ENCODE results near the gene MON1A.

MON1A gene

DNA sequence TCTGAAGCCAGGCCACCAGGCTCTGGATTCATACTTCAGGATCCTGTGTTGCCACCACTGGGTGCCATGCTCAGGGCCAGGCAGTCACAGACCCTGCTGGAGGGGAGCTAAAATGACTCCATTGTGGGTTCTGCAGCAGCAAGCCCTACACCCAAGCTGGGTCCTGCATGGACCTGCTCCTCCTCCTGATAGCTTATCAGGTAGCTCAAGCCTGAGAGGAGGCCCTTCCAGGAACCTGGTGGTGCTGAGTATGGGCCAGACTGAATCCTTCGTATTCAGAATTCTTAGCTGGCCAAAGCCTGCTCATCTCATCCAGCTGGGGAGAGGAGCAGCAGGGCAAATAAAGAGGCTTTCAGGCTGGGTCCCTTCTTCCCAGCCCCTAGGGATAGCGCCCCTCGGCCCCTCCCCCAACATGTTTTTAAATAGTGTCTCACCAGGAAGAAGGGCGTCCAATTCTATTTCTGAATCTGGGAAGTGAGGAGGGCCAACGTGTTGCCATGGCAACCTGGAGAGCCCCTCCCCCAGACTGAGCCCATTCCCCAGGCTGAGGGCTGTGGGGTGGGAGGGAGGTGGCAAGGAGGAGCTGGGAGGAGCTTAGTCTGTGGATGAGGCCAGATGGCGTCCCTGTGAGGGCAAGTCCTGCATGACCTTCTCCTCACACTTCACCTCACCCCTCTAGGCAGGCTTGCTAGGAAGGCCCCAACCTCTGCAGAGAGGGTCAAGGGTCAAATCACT is 48.9 kb downstream of the MON1A start:
- Histone ChIP-seq H3K4me1 (ENCODE audit: control insufficient read depth, insufficient read depth, low read length) (peaks cover 6% of the 10 kb centered on the region), H3K27me3 (replicated peaks; ENCODE audit: control insufficient read depth, insufficient read depth, low read length) (peaks cover 40% of the 10 kb centered on the region), H3K9me3 (ENCODE audit: control insufficient read depth, low read length) (no peaks in the 10 kb centered on the region), H3K4me3 (ENCODE audit: low read length) (no peak overlapping the region), H3K36me3 (ENCODE audit: control insufficient read depth, insufficient read depth, low read length, severe bottlenecking) (no peaks in the 10 kb centered on the region), H3K9ac (ENCODE audit: low read length) (no peak overlapping the region)
- no peak for DNase-seq (ENCODE audit: low read depth)

DNA sequence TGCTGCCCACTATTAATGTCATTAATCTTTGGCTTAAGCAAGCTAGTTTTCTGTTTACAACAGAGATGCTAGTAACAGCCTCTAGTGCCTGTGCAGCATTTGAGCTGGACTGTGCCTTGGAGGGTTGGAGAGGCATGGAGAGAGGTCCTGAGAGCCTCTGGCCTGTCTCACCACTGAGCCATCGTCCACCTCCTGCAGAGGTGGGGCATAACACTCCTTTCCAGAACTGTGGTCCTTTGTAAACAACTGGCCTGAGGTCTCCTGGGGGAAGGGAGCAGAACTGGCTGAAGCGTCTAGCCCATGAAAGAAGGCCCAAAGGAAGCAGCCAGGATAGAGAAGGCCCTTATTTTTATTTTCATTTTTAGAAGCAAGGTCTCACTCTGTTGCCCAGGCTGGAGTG is 49.9 kb downstream of the MON1A start:
- H3K36me3 ChIP-seq (ENCODE audit: control insufficient read depth, insufficient read depth, low read length, severe bottlenecking): no peaks in the 10 kb centered on the region
- no peak overlapping the region for H3K4me3 ChIP-seq (ENCODE audit: low read length)
- peaks cover 49% of the 10 kb centered on the region for H3K27me3 ChIP-seq (replicated peaks; ENCODE audit: control insufficient read depth, insufficient read depth, low read length)

DNA sequence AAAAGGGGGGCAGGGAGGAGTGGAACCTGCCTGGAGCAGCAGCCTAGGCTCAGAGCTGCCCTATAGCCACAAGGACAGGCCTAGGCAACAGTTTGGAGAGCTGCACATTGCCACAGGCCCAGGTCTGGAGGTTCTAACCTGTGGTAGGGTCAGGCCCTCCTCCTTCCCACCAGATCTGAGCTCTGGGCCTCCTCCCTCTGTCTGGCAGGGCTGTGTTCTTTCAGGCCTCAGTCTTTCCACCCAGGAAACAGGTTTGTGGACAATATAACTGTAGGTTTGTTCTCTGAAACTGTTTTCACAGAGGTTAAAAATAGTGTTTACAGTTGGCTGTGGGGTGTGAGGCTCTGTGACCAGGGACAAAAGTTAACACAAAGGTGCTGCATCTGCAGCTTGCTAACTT is 50.9 kb downstream of the MON1A start:
- peaks cover 6% of the 10 kb centered on the region for H3K4me1 ChIP-seq (ENCODE audit: control insufficient read depth, insufficient read depth, low read length)
- no peaks in the 10 kb centered on the region for H3K9me3 ChIP-seq (ENCODE audit: control insufficient read depth, low read length)
- H3K36me3 ChIP-seq (ENCODE audit: control insufficient read depth, insufficient read depth, low read length, severe bottlenecking): no peaks in the 10 kb centered on the region
- no peak overlapping the region for H3K4me3 ChIP-seq (ENCODE audit: low read length)
- DNase-seq (ENCODE audit: low read depth): no peak
- H3K9ac ChIP-seq (ENCODE audit: low read length): no peak overlapping the region
- peaks cover 55% of the 10 kb centered on the region for H3K27me3 ChIP-seq (replicated peaks; ENCODE audit: control insufficient read depth, insufficient read depth, low read length)

More for the DNA sequence above, 49.9 kb downstream of the MON1A start:
- no peak overlapping the region for H3K9ac ChIP-seq (ENCODE audit: low read length)
- peaks cover 6% of the 10 kb centered on the region for H3K4me1 ChIP-seq (ENCODE audit: control insufficient read depth, insufficient read depth, low read length)
- H3K9me3 ChIP-seq (ENCODE audit: control insufficient read depth, low read length): no peaks in the 10 kb centered on the region
- DNase-seq (ENCODE audit: low read depth): no peak

DNA sequence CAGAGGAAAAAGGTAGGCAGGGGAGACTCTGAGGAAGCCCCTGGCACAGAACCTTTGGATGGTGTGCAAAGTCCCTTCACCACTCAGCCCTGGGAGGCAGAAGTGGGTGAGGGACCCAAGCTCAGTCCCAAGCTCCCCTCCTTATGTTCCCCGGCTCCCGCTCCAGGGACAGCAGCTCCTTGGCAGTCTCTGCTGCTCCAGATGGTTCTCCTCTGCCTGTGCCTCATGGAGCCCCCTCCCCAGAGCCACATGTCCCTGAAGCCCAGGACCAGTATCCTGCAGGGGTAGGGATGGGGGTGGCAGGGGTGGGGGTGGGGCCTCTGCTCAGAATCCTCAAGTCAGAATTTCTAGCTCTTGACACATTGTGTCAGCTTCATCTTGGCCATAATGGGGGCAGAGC is 51.9 kb downstream of the MON1A start:
- Histone ChIP-seq H3K36me3 (ENCODE audit: control insufficient read depth, insufficient read depth, low read length, severe bottlenecking) (no peaks in the 10 kb centered on the region), H3K4me3 (ENCODE audit: low read length) (no peak overlapping the region), H3K9ac (ENCODE audit: low read length) (no peak overlapping the region), H3K27me3 (replicated peaks; ENCODE audit: control insufficient read depth, insufficient read depth, low read length) (peaks cover 57% of the 10 kb centered on the region), H3K4me1 (ENCODE audit: control insufficient read depth, insufficient read depth, low read length) (peaks cover 6% of the 10 kb centered on the region), H3K9me3 (ENCODE audit: control insufficient read depth, low read length) (no peaks in the 10 kb centered on the region)
- no peak for DNase-seq (ENCODE audit: low read depth)

DNA sequence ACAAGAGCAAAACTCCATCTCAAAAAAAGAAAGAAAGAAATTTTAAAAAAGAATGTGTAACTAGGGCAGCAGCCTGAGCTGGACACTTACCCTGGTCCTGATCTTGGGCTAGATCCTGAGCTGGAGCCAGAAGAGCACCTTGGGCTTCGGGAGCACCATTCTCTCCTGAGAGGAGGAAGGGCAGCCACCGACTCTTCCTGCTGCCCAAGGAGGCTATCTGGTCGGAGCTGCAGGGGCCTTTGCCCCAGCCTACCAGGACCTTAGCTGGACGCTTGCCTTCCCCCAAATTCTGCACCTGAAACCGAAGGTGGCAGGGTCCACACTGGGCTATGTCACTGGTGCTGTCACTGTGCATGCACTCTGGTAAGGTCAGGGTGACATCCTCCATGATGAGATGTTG is 53.0 kb downstream of the MON1A start:
- DNase-seq (ENCODE audit: low read depth): no peak
- H3K36me3 ChIP-seq (ENCODE audit: control insufficient read depth, insufficient read depth, low read length, severe bottlenecking): no peaks in the 10 kb centered on the region
- peaks cover 51% of the 10 kb centered on the region for H3K27me3 ChIP-seq (replicated peaks; ENCODE audit: control insufficient read depth, insufficient read depth, low read length)
- H3K4me3 ChIP-seq (ENCODE audit: low read length): no peak overlapping the region
- no peaks in the 10 kb centered on the region for H3K4me1 ChIP-seq (ENCODE audit: control insufficient read depth, insufficient read depth, low read length)
- H3K9ac ChIP-seq (ENCODE audit: low read length): no peak overlapping the region
- H3K9me3 ChIP-seq (ENCODE audit: control insufficient read depth, low read length): no peaks in the 10 kb centered on the region

DNA sequence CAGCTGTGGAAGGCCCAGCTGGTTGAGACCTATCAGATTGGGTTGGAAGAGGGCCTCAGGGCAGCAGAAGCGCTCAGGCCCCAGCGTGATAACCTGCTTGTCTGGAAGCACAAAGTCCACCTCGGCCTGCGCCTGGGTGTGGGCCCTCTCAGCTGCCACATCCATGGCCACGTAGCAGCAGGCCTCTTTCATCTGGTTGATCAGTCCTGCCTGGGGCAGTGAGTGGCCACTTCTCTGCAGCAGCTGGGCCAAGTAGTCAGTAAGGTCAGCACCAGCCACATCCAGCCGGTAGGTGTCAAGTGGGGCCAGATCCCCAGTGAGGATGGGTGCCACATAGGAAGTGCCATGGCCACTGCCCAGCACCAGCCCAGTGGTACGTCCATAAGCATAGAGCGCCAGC is 56.0 kb downstream of the MON1A start:
- no peak for DNase-seq (ENCODE audit: low read depth)
- Histone ChIP-seq H3K9me3 (ENCODE audit: control insufficient read depth, low read length) (no peaks in the 10 kb centered on the region), H3K27me3 (replicated peaks; ENCODE audit: control insufficient read depth, insufficient read depth, low read length) (peaks cover 57% of the 10 kb centered on the region), H3K9ac (ENCODE audit: low read length) (no peak overlapping the region), H3K4me1 (ENCODE audit: control insufficient read depth, insufficient read depth, low read length) (no peaks in the 10 kb centered on the region), H3K36me3 (ENCODE audit: control insufficient read depth, insufficient read depth, low read length, severe bottlenecking) (no peaks in the 10 kb centered on the region), H3K4me3 (ENCODE audit: low read length) (no peak overlapping the region)

DNA sequence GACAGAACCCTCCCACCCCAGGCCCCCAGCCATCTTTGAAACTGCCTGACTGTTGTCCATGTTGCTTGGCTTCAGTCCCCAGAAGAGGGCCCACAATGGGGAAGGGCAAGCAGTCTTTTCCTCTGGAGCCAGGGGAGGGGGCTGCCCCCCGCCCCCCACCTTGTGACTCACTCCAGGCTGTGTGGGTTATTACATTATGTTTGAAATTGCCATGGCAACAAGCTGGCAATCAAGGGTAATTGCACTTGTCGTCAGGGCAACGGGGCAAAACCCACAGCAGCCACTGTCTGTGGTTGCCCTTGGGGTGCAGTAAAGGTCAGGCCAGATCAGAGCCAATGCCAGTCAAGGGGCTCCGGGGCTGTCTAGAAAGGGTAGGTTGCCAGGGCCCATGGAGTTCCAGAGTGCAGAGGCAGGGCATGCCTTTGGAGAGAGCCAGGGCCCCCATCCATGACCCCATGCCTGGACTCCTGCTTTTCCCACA is 56.8 kb downstream of the MON1A start:
- DNase-seq (ENCODE audit: low read depth): no peak
- Histone ChIP-seq H3K27me3 (replicated peaks; ENCODE audit: control insufficient read depth, insufficient read depth, low read length) (peaks cover 65% of the 10 kb centered on the region), H3K9ac (ENCODE audit: low read length) (no peak overlapping the region), H3K36me3 (ENCODE audit: control insufficient read depth, insufficient read depth, low read length, severe bottlenecking) (no peaks in the 10 kb centered on the region), H3K9me3 (ENCODE audit: control insufficient read depth, low read length) (peaks cover 5% of the 10 kb centered on the region), H3K4me1 (ENCODE audit: control insufficient read depth, insufficient read depth, low read length) (no peaks in the 10 kb centered on the region), H3K4me3 (ENCODE audit: low read length) (no peak overlapping the region)

DNA sequence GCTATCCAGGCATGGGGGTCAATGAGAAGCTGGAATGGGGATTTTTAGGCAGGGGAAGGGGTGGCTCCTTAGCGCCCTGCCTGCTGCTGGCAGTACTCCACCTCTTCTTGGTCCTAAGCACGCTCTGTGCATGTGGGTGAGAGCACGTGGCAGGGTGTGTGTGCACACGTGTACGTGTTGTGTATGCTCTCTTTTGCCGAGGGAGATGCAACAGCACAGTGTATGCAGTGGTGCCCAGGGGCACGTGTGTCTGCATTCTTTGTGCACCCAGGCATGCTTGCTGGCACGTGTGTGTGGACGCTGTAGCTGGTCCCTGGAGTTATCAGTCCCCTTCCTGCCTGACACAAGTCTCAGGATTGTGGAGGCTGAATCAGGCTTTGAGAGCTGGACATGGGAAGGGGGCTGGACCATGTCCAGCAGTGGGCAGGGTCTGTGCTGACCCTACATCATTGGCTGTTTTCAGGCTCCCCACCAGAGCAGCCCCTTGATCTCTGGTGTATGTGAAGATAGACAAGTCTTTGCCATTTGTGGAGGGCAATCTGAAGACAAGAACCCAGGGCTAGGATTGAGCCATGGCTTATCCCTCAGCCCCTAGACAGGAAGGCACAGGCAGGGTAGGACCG is 58.0 kb downstream of the MON1A start:
- peaks cover 5% of the 10 kb centered on the region for H3K9me3 ChIP-seq (ENCODE audit: control insufficient read depth, low read length)

DNA sequence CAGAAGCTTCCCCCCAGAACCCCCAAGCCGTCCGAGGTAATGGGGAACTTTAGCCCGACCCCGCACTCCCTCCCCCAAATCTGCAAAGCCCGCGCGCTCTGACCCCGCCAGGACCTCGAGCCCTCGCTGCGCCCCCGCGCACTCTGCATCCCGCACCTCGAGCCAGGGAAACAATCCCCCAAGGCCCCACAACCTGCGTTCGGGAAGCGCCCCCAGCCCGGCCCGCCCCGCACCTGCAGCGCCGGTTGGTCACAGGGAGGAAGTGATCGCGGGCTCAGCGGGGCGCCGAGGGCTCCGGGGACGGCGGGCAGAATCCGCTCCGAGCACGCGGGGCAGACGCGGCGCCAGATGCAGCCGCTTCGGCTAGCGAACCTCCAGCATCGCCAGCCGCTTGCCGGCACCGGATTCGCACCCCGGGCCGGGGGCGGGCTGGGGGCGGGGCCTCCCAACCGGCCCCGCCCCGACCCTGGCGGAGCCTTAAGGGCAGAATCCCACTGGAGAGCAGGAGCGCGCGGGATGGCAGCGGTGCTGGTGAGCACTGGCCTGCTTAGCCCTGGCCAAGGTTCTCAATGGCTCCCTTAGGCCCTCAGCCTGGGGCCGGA is 60.0 kb downstream of the MON1A start, which contains the start of gene CAMKV:
Gene CAMKV, minus strand, starts transcription at position 382 of the 602 bp plus-strand sequence. CDS start 7,518 bp downstream, outside the sequence.
- Histone ChIP-seq H3K9me3 (ENCODE audit: control insufficient read depth, low read length) (peaks cover 5% of the 10 kb centered on the region), H3K4me3 (ENCODE audit: low read length) (no peak within 1 kb of the TSS), H3K9ac (ENCODE audit: low read length) (no peak within 1 kb of the TSS), H3K4me1 (ENCODE audit: control insufficient read depth, insufficient read depth, low read length) (no peaks in the 10 kb centered on the region), H3K36me3 (ENCODE audit: control insufficient read depth, insufficient read depth, low read length, severe bottlenecking) (no peaks in the 10 kb centered on the region), H3K27me3 (replicated peaks; ENCODE audit: control insufficient read depth, insufficient read depth, low read length) (peaks cover 67% of the 10 kb centered on the region)
- DNase-seq (ENCODE audit: low read depth): peak; percentile 11

More for the DNA sequence above, 58.0 kb downstream of the MON1A start:
- Histone ChIP-seq H3K4me3 (ENCODE audit: low read length) (no peak overlapping the region), H3K36me3 (ENCODE audit: control insufficient read depth, insufficient read depth, low read length, severe bottlenecking) (no peaks in the 10 kb centered on the region), H3K9ac (ENCODE audit: low read length) (no peak overlapping the region), H3K4me1 (ENCODE audit: control insufficient read depth, insufficient read depth, low read length) (no peaks in the 10 kb centered on the region), H3K27me3 (replicated peaks; ENCODE audit: control insufficient read depth, insufficient read depth, low read length) (peaks cover 67% of the 10 kb centered on the region)
- DNase-seq (ENCODE audit: low read depth): no peak

DNA sequence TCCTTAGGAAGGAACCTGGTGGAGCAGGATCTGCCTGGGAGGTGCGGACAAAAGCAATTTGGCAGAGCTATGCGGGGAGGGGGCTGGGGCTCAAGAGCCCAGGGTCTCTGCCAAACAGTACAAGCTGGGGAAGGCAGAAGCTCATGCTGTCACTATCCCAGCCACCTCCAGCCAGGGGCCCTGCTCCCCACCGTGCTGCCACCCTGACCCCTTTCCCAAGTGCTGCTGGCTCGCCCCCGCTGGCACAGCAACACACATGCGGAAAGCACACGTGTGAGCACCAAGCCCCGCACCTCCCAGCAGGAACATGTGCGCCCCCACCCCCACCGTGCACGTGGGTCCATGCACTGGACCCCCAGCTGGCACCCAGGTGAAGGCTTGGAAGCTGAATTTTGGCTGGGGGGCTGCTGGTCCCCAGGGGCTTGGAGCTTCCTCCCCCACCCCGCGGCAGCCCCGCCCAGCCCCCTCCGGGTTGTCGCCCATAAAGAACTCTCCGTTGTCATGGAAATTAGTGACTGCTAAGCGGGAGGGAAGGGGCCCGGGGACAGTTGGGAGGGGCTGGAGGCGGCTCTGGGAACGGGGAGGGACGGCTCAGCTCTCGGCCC is 60.6 kb downstream of the MON1A start:
- Histone ChIP-seq H3K4me3 (ENCODE audit: low read length) (no peak overlapping the region), H3K36me3 (ENCODE audit: control insufficient read depth, insufficient read depth, low read length, severe bottlenecking) (no peaks in the 10 kb centered on the region), H3K27me3 (replicated peaks; ENCODE audit: control insufficient read depth, insufficient read depth, low read length) (peaks cover 70% of the 10 kb centered on the region), H3K9me3 (ENCODE audit: control insufficient read depth, low read length) (peaks cover 5% of the 10 kb centered on the region), H3K9ac (ENCODE audit: low read length) (no peak overlapping the region), H3K4me1 (ENCODE audit: control insufficient read depth, insufficient read depth, low read length) (no peaks in the 10 kb centered on the region)
- DNase-seq (ENCODE audit: low read depth): no peak

DNA sequence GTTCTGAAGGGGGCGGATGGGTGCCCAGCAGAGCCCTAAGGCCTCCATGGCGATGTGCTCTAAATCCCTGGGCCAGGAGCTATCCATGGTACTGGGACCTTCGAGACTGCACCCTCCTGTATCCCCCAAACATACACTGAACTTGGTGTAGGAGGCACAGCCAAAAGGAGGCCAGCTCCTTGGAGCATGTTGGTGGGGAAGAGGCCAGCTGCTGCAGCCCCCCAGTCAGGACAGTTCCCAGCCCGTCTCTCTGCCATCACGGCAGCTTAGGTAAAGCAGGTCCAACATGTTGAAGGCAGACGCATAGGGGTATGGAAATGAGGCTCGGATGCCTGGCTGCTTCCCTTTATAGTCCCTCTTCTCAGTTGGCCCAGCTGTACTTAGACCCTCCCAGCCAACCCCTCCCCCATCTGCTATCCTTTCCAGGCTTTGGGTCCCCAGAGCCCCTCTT is 61.7 kb downstream of the MON1A start:
- Histone ChIP-seq H3K4me3 (ENCODE audit: low read length) (no peak overlapping the region), H3K9me3 (ENCODE audit: control insufficient read depth, low read length) (peaks cover 5% of the 10 kb centered on the region), H3K9ac (ENCODE audit: low read length) (no peak overlapping the region), H3K27me3 (replicated peaks; ENCODE audit: control insufficient read depth, insufficient read depth, low read length) (peaks cover 77% of the 10 kb centered on the region), H3K4me1 (ENCODE audit: control insufficient read depth, insufficient read depth, low read length) (no peaks in the 10 kb centered on the region), H3K36me3 (ENCODE audit: control insufficient read depth, insufficient read depth, low read length, severe bottlenecking) (no peaks in the 10 kb centered on the region)
- DNase-seq (ENCODE audit: low read depth): peak; percentile 52

All from adipocyte (in vitro differentiated cells).